GM15510 (cell line): Measurements from ENCODE around the gene MYCN.

Experiments
- POLR2A ChIP-seq: IDR thresholded peaks from 3 replicates; pipeline ENCODE4 v1.6.1; 2011; ENCODE audit warnings: borderline replicate concordance; ENCODE audit not compliant: insufficient read length; ENCODE audit errors: extremely low read depth

The MYCN gene

GRCh38 chr2:15919716-15920434 is 20.5 kb upstream of the MYCN start:
- no peak for TF ChIP-seq POLR2A

GRCh38 chr2:15920696-15921095 is 19.7 kb upstream of the MYCN start:
- no peak for TF ChIP-seq POLR2A

GRCh38 chr2:15923597-15923996 is 16.8 kb upstream of the MYCN start:
- no peak for TF ChIP-seq POLR2A

GRCh38 chr2:15925819-15926218 is 14.5 kb upstream of the MYCN start:
- no peak for TF ChIP-seq POLR2A

- no peak for TF ChIP-seq POLR2A
Observed at GRCh38 chr2:15926252-15926651, 14.1 kb upstream of the MYCN start.

DNA sequence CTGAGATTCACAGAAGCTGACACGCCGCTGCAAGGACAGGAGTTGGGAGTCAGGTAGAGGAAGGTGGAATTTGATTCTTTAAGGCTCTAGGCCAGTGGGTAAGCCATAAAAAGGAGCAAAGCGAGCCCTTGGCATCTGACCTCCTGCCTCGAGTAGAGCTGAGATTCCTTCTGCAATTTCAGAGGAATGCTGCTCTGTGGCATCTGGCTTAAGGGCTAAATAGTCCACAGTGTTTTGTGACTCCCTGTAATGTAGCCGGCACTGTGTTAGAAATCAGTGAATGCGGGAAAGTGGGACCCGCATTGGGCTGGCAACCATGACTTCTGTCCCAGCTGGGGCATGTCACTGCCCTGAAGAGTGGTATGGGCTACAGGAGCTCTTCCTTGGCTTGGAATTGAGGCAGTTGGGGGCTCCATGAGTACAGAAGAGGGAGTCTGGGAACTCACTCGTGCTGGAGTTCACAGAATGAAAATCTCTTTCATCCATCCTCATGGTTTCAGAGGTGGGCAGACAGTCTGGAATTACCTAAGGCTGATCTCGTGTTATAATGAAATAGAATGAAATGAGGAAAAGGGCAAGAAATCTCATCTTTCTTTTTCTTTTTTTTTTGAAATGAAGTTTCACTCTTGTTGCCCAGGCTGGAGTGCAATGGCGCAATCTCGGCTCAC is 12.7 kb upstream of the MYCN start:
- no peak for TF ChIP-seq POLR2A

DNA sequence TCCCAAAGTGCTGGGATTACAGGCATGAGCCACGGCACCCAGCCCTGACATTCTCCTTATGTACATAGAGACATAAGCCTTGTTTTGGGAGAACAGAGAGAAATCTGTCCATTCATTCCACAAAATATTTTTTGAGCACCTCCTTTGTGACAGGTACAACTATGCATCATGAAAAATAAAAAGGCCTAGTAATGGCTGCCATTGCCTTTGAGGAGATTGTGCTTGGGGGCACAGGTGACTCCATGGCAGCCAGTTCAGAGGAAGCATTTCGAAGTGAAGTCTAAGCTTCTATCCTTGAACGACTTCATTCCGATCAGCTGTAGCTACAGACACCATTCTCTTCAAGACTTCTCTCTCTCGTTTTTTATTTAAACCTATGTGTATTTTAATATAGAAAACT is 10.5 kb upstream of the MYCN start:
- TF ChIP-seq POLR2A = no peak

DNA sequence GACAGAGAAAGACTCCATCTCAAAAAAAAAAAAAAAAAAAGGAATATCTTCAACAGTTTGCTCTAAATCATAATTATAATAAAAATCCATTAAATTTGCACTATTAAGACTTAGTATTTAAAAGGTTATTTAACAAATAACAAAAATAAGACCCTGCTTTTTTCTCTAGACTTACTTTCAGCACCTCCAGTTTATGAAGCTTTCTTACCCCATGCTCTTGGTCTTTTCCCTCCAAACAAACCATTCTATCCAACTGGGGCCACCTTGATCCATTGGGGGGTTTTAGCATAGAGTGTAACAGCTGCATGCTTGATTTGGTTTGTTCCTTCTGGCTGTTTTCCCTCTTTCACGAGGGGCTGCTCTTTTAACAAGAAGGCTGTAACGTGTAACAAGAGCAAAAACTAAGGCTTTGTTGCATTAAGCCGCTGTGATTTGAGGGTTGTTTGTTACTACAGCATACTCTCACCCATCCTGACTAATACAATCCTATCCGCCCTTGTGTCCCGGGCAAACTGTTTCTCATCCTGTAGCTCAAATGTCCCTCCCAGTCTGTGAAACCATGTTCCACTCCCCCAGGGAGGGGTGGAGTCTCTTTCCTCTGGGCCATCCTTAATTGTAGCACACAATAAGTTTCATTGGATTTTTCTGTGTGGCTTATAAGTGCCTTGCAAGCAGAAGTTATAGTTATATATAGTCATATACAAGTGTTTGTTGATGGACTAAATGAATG is 9.6 kb upstream of the MYCN start:
- no peak for TF ChIP-seq POLR2A

DNA sequence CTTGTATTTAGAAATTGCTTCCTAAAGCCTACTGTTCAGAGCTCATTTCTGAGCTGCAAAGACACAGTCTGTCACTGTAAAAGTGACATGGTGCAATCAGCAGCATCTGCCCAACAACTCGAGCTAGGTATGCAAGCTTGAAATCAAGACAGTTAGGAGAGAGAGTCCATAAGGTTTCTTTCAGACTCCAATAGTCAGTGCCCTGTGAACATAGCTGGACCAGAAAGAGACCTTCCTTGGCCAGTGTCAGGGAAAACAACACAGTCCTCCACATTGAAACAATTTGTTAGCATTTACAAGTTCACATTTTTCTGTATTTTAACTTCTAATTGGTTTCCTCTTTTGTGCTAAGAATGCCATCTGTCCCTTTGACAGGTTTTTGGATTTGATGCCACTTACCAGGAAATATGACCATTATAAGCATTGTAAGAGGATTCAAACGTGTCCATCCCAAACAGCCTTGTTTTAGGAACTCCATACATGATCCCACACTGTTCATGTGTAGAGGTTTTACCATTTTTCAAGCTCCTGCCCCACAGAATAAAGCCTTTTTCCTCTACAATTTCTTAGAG is 8.9 kb upstream of the MYCN start:
- no peak for TF ChIP-seq POLR2A

DNA sequence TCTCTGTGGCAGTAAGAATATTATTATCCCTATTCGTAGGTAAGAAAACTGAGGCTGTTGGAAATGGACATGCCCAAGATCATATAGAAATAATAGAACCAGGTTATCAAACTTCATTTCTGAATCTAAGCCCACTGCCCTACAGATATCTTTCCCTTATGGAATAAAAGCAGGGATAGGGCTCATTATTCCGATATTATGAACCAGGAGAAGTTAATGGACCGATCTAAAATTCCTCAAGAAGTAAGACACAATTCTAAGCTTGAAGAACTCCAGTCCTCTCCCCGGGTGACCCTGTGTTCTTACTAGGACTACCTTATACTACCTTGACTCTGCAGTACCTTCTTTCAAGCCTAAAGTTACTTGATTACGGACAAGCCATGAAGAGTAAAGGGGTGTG is 8.4 kb upstream of the MYCN start:
- TF ChIP-seq POLR2A = no peak

DNA sequence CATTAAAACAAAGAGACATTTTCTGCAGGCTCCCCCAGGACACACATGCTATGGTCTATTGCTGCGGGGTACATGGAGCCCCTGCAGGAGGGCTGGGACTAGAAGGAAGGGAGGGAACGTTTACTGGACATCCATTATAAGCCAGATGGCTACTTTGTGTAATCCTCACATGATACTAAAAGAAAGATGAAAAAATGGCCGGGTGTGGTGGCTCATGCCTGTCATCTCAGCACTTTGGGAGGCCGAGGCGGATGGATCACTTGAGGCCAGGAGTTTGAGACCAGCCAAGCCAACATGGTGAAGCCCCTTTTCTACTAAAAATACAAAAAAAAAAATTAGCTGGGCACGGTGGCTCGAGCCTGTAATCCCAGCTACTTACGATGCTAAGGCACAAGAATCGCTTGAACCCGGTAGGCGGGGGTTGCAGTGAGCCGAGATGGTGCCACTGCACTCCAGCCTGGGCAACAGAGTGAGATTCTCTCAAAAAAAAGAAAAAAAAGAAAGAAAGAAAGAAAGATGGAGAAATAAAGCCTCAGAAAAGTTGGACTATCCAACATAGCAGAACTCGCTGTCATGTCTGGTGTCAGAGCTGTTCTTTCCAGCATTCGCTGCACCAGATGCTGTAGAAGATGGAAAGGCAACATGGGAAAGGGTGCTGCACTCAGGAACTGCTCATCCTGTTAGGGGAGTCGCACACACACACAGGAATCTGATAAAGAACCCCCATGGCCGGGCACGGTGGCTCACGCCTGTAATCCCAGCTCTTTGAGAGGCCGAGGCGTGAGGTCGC is 7.8 kb upstream of the MYCN start:
- TF ChIP-seq POLR2A = no peak

GRCh38 chr2:15933184-15933845 is 7.0 kb upstream of the MYCN start:
- no peak for TF ChIP-seq POLR2A

- no peak for TF ChIP-seq POLR2A
Observed at GRCh38 chr2:15934291-15934945, 5.9 kb upstream of the MYCN start.

GRCh38 chr2:15935189-15935588 is 5.2 kb upstream of the MYCN start:
- TF ChIP-seq POLR2A = no peak
